ENCODE results near the gene SLC25A46.
"Not testable (repeated sequence)": the region's sequence is repeated elsewhere in the genome, so short reads cannot be mapped to it uniquely, and the experiment has no call there.

Gene SLC25A46

DNA sequence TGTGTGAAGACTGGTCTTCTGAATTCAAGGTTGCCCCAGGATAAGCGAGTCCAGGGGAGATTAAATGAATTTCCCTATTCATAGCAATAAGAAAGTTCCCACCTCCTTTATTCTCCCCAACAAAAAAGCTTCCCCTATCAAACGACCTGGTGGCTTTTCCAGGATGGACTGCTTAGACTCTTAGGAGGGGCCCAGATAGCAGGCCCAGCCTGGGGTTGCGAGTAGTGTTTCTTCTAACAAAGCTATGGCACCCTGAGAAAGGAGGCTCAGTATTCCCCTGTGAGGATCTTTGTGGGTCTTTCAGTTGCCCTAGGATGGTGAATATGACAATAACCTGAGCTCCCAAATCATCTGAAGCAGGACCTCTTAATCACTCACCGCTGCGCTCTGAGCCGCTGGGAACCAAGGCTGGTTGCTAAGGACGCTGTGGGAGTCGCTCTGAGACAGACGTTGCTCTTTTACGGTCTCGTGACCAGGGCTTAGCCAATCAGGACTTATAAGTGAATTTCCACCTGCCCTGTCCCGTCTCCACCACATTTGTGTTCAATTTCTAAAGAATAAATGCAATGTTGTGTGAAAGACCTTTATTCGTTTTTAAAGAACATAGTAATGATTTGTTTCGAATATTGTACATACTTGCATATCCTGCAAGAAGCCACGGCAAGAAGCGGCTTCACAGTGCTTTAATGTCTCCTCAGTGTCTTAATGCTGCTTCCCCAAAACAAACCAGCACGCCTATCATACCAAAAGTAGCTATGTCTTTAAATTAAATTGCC is 12.4 kb upstream of the SLC25A46 start, which contains the start of gene TMEM232:
Gene TMEM232, minus strand, starts transcription at position 423 of the 776 bp plus-strand sequence. CDS start 59,319 bp downstream, outside the sequence.
- Histone ChIP-seq H3K4me3 (ENCODE audit: severe bottlenecking) (peak within 1 kb of the TSS; percentile 30), H3K27ac (ENCODE audit: poor library complexity, severe bottlenecking) (no peak within 1 kb of the TSS)
- peak; percentile 68 for DNase-seq (ENCODE audit: low spot score)

GRCh38 chr5:110727025-110727314 is 11.8 kb upstream of the SLC25A46 start:
- Histone ChIP-seq H3K4me3 (ENCODE audit: severe bottlenecking) (peak overlapping the region; percentile 30), H3K36me3 (ENCODE audit: low read depth) (no peaks in the 10 kb centered on the region; the same call in 1 of the 2 replicates), H3K4me1 (ENCODE audit: insufficient read depth, poor library complexity, severe bottlenecking) (no peaks in the 10 kb centered on the region), H3K27ac (ENCODE audit: poor library complexity, severe bottlenecking) (no peak overlapping the region), H3K27me3 (ENCODE audit: insufficient read depth, poor library complexity, severe bottlenecking) (no peaks in the 10 kb centered on the region), H3K9me3 (ENCODE audit: severe bottlenecking) (no peaks in the 10 kb centered on the region)
- TF ChIP-seq, protein P1, sequence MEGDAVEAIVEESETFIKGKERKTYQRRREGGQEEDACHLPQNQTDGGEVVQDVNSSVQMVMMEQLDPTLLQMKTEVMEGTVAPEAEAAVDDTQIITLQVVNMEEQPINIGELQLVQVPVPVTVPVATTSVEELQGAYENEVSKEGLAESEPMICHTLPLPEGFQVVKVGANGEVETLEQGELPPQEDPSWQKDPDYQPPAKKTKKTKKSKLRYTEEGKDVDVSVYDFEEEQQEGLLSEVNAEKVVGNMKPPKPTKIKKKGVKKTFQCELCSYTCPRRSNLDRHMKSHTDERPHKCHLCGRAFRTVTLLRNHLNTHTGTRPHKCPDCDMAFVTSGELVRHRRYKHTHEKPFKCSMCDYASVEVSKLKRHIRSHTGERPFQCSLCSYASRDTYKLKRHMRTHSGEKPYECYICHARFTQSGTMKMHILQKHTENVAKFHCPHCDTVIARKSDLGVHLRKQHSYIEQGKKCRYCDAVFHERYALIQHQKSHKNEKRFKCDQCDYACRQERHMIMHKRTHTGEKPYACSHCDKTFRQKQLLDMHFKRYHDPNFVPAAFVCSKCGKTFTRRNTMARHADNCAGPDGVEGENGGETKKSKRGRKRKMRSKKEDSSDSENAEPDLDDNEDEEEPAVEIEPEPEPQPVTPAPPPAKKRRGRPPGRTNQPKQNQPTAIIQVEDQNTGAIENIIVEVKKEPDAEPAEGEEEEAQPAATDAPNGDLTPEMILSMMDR (IDR thresholded peaks at IDR 0.05; ENCODE audit: poor library complexity, severe bottlenecking) = peak; percentile 24
- DNase-seq (ENCODE audit: low spot score) (no peak), ATAC-seq (ENCODE audit: low read depth) (peak; percentile 37; the same call in 2 of the 3 replicates)

More for the DNA sequence above, 12.4 kb upstream of the SLC25A46 start, which contains the start of gene TMEM232:
- Histone ChIP-seq H3K4me1 (ENCODE audit: insufficient read depth, poor library complexity, severe bottlenecking) (no peaks in the 10 kb centered on the region), H3K27me3 (ENCODE audit: insufficient read depth, poor library complexity, severe bottlenecking) (no peaks in the 10 kb centered on the region), H3K9me3 (ENCODE audit: severe bottlenecking) (no peaks in the 10 kb centered on the region), H3K36me3 (ENCODE audit: low read depth) (no peaks in the 10 kb centered on the region; the same call in 1 of the 2 replicates)
- ATAC-seq (ENCODE audit: low read depth) = peak; percentile 95
- TF ChIP-seq, protein P1 (IDR thresholded peaks at IDR 0.05; ENCODE audit: poor library complexity, severe bottlenecking) = no peak

GRCh38 chr5:110731499-110731898 is 7.3 kb upstream of the SLC25A46 start:
- not testable (repeated sequence) for H3K27me3 ChIP-seq (ENCODE audit: insufficient read depth, poor library complexity, severe bottlenecking); H3K4me1 ChIP-seq (ENCODE audit: insufficient read depth, poor library complexity, severe bottlenecking); ATAC-seq (ENCODE audit: low read depth); H3K4me3 ChIP-seq (ENCODE audit: severe bottlenecking); H3K9me3 ChIP-seq (ENCODE audit: severe bottlenecking); H3K36me3 ChIP-seq (ENCODE audit: low read depth); DNase-seq (ENCODE audit: low spot score); H3K27ac ChIP-seq (ENCODE audit: poor library complexity, severe bottlenecking)

DNA sequence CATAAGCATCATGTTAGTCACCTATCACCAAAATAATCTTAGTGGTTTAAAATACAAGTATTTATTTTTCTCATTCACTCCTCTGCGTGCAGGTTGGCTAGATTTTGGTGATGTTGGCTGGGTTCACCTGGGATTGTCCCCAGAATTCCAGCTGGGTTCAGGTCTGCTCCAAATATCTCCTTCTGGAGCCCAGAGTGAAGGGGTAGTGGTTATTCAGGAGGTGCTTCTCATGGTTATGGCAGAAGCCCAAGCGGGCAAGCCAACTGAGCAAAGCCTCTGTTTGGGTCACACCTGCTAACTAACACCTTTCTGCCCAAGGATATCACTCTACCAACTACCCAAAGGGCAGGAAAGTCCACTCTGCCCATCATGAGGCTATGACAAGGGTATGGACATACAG is 4.7 kb upstream of the SLC25A46 start:
- DNase-seq (ENCODE audit: low spot score) = no peak
- Histone ChIP-seq H3K27ac (ENCODE audit: poor library complexity, severe bottlenecking) (no peak overlapping the region), H3K4me1 (ENCODE audit: insufficient read depth, poor library complexity, severe bottlenecking) (peaks cover 6% of the 10 kb centered on the region), H3K4me3 (ENCODE audit: severe bottlenecking) (no peak overlapping the region), H3K9me3 (ENCODE audit: severe bottlenecking) (no peaks in the 10 kb centered on the region), H3K36me3 (ENCODE audit: low read depth) (no peaks in the 10 kb centered on the region), H3K27me3 (ENCODE audit: insufficient read depth, poor library complexity, severe bottlenecking) (no peaks in the 10 kb centered on the region)
- TF ChIP-seq, protein P1 (IDR thresholded peaks at IDR 0.05; ENCODE audit: poor library complexity, severe bottlenecking) = no peak
- no peak for ATAC-seq (ENCODE audit: low read depth)

- H3K27me3 ChIP-seq (ENCODE audit: insufficient read depth, poor library complexity, severe bottlenecking) = no peaks in the 10 kb centered on the region
- H3K27ac ChIP-seq (ENCODE audit: poor library complexity, severe bottlenecking) = no peak overlapping the region
- ATAC-seq (ENCODE audit: low read depth) = no peak
Observed at GRCh38 chr5:110735556-110735955, 3.3 kb upstream of the SLC25A46 start.

More at GRCh38 chr5:110735556-110735955, 3.3 kb upstream of the SLC25A46 start:
- TF ChIP-seq, protein P1 (IDR thresholded peaks at IDR 0.05; ENCODE audit: poor library complexity, severe bottlenecking) = no peak
- peaks cover 16% of the 10 kb centered on the region for H3K4me1 ChIP-seq (ENCODE audit: insufficient read depth, poor library complexity, severe bottlenecking)
- no peak overlapping the region for H3K4me3 ChIP-seq (ENCODE audit: severe bottlenecking)
- H3K9me3 ChIP-seq (ENCODE audit: severe bottlenecking) = no peaks in the 10 kb centered on the region
- H3K36me3 ChIP-seq (ENCODE audit: low read depth) = 0 out of 2 replicates have a peak, but pooled peaks cover 4% of the 10 kb centered on the region
- no peak for DNase-seq (ENCODE audit: low spot score)
